ENCODE data around the gene KRTAP12-1. TPM values are rescaled to one million over a fixed set of nuclear protein-coding genes. Genes with fewer than 3 reads are reported as not detected.

Gene KRTAP12-1
- total and polyA plus RNA-seq, 2 experiments from 2014 or later = not detected

DNA sequence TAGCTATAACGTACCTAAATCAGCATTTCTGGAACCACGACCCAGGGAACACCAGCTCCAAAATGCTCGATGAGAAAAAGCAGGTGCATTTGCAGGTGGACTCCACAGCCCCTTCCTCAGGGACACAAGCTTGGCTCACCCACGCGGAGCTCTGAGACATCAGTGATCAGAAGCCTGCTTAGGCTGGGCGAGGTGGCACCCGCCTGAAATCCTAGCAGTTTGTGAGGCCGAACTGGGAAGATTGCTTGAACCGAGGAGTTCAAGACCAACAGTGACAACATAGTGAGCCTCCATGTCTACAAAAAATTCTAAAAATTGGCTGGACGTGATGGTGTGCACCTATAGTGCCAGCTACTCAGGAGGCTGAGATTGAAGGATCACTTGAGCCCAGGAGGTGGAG is 31.9 kb upstream of the KRTAP12-1 start:
- H3K9me3 ChIP-seq (ENCODE audit: low read depth) = no peaks in the 10 kb centered on the region
- H3K4me1 ChIP-seq (ENCODE audit: insufficient read depth) = peaks cover 24% of the 10 kb centered on the region
- DNase-seq (ENCODE audit: low spot score) = no peak
- H3K4me2 ChIP-seq = no peak overlapping the region
- H3K27me3 ChIP-seq = peaks cover 89% of the 10 kb centered on the region
- H3K4me3 ChIP-seq = no peak overlapping the region
- 89% methylated on average over 10 of the region's 10 CpGs for WGBS (ENCODE audit: low lambda C conversion rate, missing lambda C conversion rate)
- H4K20me1 ChIP-seq (ENCODE audit: insufficient read depth, poor library complexity, severe bottlenecking) = no peaks in the 10 kb centered on the region
- no peaks in the 10 kb centered on the region for H3K9me2 ChIP-seq (replicated peaks; ENCODE audit: insufficient read depth)
- H3K27ac ChIP-seq = no peak overlapping the region
- H3K36me3 ChIP-seq (replicated peaks; ENCODE audit: insufficient read depth, low read depth) = no peaks in the 10 kb centered on the region
- H3K79me2 ChIP-seq = no peaks in the 10 kb centered on the region
- no peak for TF ChIP-seq EZH2 (IDR thresholded peaks at IDR 0.05; ENCODE audit: borderline replicate concordance)
- H2AFZ ChIP-seq = no peak overlapping the region

DNA sequence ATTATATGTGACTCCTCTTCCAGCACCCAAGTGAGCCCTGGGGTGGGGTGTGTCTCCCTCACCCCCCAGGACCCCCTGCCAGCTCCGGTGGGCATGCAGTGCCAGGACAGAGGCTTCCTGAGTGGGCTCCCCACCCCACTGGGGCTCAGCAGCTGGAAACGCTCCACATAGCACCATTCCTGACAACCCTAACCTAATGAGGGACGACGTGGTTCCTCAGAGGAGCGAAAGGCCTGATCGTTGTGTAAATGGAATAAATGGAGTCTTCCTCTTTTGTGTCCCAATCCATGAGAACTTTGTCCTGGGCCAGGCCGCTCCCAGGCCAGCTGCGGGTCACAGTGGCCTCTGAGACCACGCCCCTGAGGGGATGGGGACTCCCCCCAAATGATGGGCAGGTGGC is 31.2 kb upstream of the KRTAP12-1 start:
- WGBS (ENCODE audit: low lambda C conversion rate, missing lambda C conversion rate) = 77% methylated on average over 9 of the region's 9 CpGs
- Histone ChIP-seq H3K4me3 (no peak overlapping the region), H3K27me3 (peaks cover 91% of the 10 kb centered on the region), H4K20me1 (ENCODE audit: insufficient read depth, poor library complexity, severe bottlenecking) (no peaks in the 10 kb centered on the region), H3K4me1 (ENCODE audit: insufficient read depth) (peaks cover 24% of the 10 kb centered on the region), H3K79me2 (no peaks in the 10 kb centered on the region), H3K4me2 (no peak overlapping the region), H3K27ac (no peak overlapping the region), H3K9me2 (replicated peaks; ENCODE audit: insufficient read depth) (no peaks in the 10 kb centered on the region), H3K36me3 (replicated peaks; ENCODE audit: insufficient read depth, low read depth) (no peaks in the 10 kb centered on the region), H3K9me3 (ENCODE audit: low read depth) (no peaks in the 10 kb centered on the region), H2AFZ (no peak overlapping the region)
- DNase-seq (ENCODE audit: low spot score) = no peak
- TF ChIP-seq EZH2phosphoT487 (IDR thresholded peaks at IDR 0.05; ENCODE audit: low read depth, severe bottlenecking, unreplicated experiment) (no peak), EZH2 (IDR thresholded peaks at IDR 0.05; ENCODE audit: borderline replicate concordance) (no peak)
- TF ChIP-seq, protein P1, sequence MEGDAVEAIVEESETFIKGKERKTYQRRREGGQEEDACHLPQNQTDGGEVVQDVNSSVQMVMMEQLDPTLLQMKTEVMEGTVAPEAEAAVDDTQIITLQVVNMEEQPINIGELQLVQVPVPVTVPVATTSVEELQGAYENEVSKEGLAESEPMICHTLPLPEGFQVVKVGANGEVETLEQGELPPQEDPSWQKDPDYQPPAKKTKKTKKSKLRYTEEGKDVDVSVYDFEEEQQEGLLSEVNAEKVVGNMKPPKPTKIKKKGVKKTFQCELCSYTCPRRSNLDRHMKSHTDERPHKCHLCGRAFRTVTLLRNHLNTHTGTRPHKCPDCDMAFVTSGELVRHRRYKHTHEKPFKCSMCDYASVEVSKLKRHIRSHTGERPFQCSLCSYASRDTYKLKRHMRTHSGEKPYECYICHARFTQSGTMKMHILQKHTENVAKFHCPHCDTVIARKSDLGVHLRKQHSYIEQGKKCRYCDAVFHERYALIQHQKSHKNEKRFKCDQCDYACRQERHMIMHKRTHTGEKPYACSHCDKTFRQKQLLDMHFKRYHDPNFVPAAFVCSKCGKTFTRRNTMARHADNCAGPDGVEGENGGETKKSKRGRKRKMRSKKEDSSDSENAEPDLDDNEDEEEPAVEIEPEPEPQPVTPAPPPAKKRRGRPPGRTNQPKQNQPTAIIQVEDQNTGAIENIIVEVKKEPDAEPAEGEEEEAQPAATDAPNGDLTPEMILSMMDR (IDR thresholded peaks at IDR 0.05; ENCODE audit: poor library complexity) = no peak

DNA sequence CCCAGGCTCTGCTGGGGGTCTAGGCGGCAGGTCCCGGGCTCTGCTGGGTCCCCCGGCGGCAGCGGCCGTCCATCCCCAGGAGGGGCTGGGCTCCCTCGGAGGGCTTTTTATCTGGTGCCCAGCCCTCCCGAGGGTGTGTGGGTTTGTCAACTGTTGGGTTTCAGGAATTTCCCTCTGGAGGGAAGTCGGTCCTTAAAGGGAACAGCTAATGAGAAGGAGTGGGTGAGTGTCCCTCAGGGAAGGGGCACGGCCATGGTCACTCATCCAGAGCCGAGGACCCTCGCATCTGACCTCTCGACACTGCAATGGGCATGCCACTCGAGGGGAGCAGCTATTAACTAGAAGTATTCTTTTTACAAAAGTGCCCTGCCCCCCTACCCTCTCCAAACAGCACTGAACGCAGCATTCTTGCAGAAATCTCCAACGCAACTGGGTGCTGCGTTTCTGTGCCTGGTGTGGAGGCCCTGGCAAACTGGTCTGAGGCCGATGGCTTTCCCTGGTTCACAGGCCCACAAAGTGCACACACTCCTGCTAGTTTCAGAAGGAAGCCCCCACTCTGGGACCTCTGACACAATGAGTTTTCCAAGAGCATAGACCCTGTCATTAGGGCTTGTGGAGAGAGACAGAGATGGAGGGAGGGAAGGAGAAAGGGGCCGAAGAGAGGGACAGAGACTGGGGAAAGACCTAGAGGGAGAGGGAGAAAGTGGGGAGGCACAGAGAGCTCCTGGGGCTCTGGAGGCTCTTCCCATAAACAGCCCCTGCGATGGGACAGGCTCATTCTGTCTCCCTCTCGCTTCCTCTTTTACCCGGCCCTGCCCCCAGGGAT is 30.5 kb upstream of the KRTAP12-1 start:
- Histone ChIP-seq H3K4me2 (peak overlapping the region; percentile 67), H3K79me2 (no peaks in the 10 kb centered on the region), H3K27ac (no peak overlapping the region), H3K9me3 (ENCODE audit: low read depth) (no peaks in the 10 kb centered on the region), H3K9me2 (replicated peaks; ENCODE audit: insufficient read depth) (no peaks in the 10 kb centered on the region), H2AFZ (no peak overlapping the region), H3K27me3 (peaks cover 91% of the 10 kb centered on the region), H4K20me1 (ENCODE audit: insufficient read depth, poor library complexity, severe bottlenecking) (no peaks in the 10 kb centered on the region), H3K4me3 (no peak overlapping the region), H3K4me1 (ENCODE audit: insufficient read depth) (peaks cover 24% of the 10 kb centered on the region), H3K36me3 (replicated peaks; ENCODE audit: insufficient read depth, low read depth) (no peaks in the 10 kb centered on the region)
- DNase-seq (ENCODE audit: low spot score) = no peak
- 24% methylated on average over 16 of the region's 22 CpGs for WGBS (ENCODE audit: low lambda C conversion rate, missing lambda C conversion rate)
- TF ChIP-seq EZH2phosphoT487 (IDR thresholded peaks at IDR 0.05; ENCODE audit: low read depth, severe bottlenecking, unreplicated experiment) (no peak), EZH2 (IDR thresholded peaks at IDR 0.05; ENCODE audit: borderline replicate concordance) (no peak)
- TF ChIP-seq, protein P1 (IDR thresholded peaks at IDR 0.05; ENCODE audit: poor library complexity) = no peak

DNA sequence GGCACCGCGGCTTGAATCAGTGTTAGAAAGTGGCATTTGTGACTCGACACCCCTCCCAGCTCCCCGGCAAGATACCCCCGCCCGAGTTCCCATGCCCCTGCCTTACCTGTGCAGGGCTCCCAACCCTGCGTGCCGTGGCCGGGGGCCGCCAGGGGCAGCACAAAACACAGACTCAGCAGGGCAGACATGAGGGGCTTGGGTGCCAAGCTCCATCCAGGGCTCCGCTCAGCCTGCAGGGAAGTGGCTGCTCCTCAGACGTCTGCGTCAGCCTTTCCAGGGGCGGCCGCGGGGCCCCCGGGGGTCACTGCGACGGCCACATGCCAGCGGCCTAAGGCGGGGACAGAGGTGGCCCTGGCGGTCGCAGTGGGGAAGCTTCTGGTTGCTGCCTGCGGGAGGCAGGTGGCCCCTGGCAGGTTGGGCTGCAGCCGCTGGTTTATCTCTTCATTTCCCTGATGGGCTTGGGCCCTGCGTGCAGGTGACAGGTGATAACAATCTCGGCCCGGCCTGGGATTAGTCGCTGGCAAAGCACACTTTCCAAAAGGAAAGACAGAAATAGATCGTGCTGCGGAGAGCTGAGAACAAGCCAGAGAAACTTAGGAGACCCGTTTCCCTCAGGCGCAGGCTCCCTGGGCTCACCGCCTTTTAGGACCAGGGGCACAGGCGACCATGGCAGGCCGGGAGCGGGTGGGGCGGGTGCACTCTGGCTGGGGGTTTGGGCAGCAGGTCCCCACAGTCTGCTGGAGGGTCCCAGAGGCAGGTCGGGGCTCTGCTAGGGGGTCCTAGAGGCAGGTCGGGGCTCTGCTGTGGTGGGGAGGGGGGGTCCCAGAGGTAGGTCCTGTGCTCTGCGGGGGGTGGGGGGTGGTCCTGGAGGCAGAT is 29.6 kb upstream of the KRTAP12-1 start, which contains the start of gene TSPEAR:
TSPEAR (minus strand) TSS at position 246 of the 876 bp plus-strand sequence; CDS start at position 188, 58 bp downstream.
- 4% methylated on average over 37 of the region's 41 CpGs for whole genome bisulfite sequencing (ENCODE audit: low lambda C conversion rate, missing lambda C conversion rate)
- H3K9me3 ChIP-seq (ENCODE audit: low read depth) = no peaks in the 10 kb centered on the region
- H3K9me2 ChIP-seq (replicated peaks; ENCODE audit: insufficient read depth) = no peaks in the 10 kb centered on the region
- H3K4me3 ChIP-seq = no peak within 1 kb of the TSS
- no peak for TF ChIP-seq EZH2 (IDR thresholded peaks at IDR 0.05; ENCODE audit: borderline replicate concordance)
- TF ChIP-seq EZH2phosphoT487 (IDR thresholded peaks at IDR 0.05; ENCODE audit: low read depth, severe bottlenecking, unreplicated experiment) = peak; percentile 44
- TF ChIP-seq, protein P1 (IDR thresholded peaks at IDR 0.05; ENCODE audit: poor library complexity) = no peak
- no peak within 1 kb of the TSS for H3K27ac ChIP-seq
- H3K79me2 ChIP-seq = no peaks in the 10 kb centered on the region
- H3K4me2 ChIP-seq = peak within 1 kb of the TSS; percentile 67
- H4K20me1 ChIP-seq (ENCODE audit: insufficient read depth, poor library complexity, severe bottlenecking) = no peaks in the 10 kb centered on the region
- H3K27me3 ChIP-seq = peaks cover 97% of the 10 kb centered on the region
- peak; percentile 46 for DNase-seq (ENCODE audit: low spot score)
- H3K4me1 ChIP-seq (ENCODE audit: insufficient read depth) = peaks cover 24% of the 10 kb centered on the region
- H3K36me3 ChIP-seq (replicated peaks; ENCODE audit: insufficient read depth, low read depth) = no peaks in the 10 kb centered on the region
- H2AFZ ChIP-seq = no peak within 1 kb of the TSS
